HEK293 (cell line): ENCODE measurements around the gene OR52D1.

Experiments
- CTCF ChIA-PET: fragments of 350-600 bp; formaldehyde crosslinking; extraction: SDS; loops from one replicate; lab custom pipeline; 2021; ENCODE audit warnings: antibody characterized with exemption; lab: Yijun Ruan, JAX
- POLR2A ChIA-PET: fragments of 300-600 bp; formaldehyde crosslinking; extraction: SDS; loops from one replicate; lab custom pipeline; 2020; ENCODE audit warnings: antibody characterized with exemption, inconsistent platforms; lab: Yijun Ruan, JAX
- H3K27ac ChIP-seq: fragments of 200-500 bp; sonication (Bioruptor generic); 2 replicates; pipeline ENCODE4 v1.5.1; 2014; ENCODE audit warnings: low read depth, low read length, control low read depth, inconsistent platforms; ENCODE audit errors: extremely low read depth
- H3K36me3 ChIP-seq, 2 experiments: fragments of 200-500 bp in 1 of 2; sonication (Bioruptor generic) in 1 of 2; 1 replicate in 1 of 2; 2 replicates in 1 of 2; pipeline ENCODE4 v1.5.1; 2014 to 2017; ENCODE audit warnings: inconsistent platforms in 2 of 2, low read length in 2 of 2; ENCODE audit not compliant: control insufficient read depth in 2 of 2, insufficient read depth in 1 of 2
- H3K4me1 ChIP-seq: fragments of 200-500 bp; sonication (Bioruptor generic); 2 replicates; pipeline ENCODE4 v1.5.1; 2014; ENCODE audit warnings: mild to moderate bottlenecking, low read length, inconsistent platforms; ENCODE audit not compliant: control insufficient read depth, insufficient read depth
- H3K4me3 ChIP-seq: 2 replicates; pipeline ENCODE4 v1.5.1; 2011; ENCODE audit warnings: low read depth, mild to moderate bottlenecking, control low read depth, low read length, moderate library complexity
- H3K9me3 ChIP-seq: fragments of 200-500 bp; sonication (Bioruptor generic); 2 replicates; pipeline ENCODE4 v1.5.1; 2014; ENCODE audit warnings: low read depth, low read length, inconsistent platforms; ENCODE audit not compliant: control insufficient read depth, insufficient read depth
- EGR2 ChIP-seq: fragments of 450-650 bp; formaldehyde crosslinking; IDR thresholded peaks from 2 replicates; pipeline ENCODE4 v1.5.1; 2016; ENCODE audit warnings: low read depth, missing biosample characterization, missing genetic modification characterization
- IKZF3 ChIP-seq: fragments of 450-650 bp; IDR thresholded peaks from 2 replicates; pipeline ENCODE4 v1.5.0; 2018; ENCODE audit warnings: missing biosample characterization, mild to moderate bottlenecking, missing genetic modification characterization, moderate library complexity
- INSM2 ChIP-seq: fragments of 450-650 bp; formaldehyde crosslinking; IDR thresholded peaks from 2 replicates; pipeline ENCODE4 v1.5.1; 2016; ENCODE audit warnings: missing biosample characterization, missing genetic modification characterization
- KLF10 ChIP-seq: fragments of 450-650 bp; IDR thresholded peaks from 2 replicates; pipeline ENCODE4 v1.5.1; 2018; ENCODE audit warnings: missing biosample characterization, mild to moderate bottlenecking, missing genetic modification characterization
- PBX3 ChIP-seq: sonication (generic); formaldehyde crosslinking; IDR thresholded peaks from 2 replicates; pipeline ENCODE4 v1.8.1; 2022; ENCODE audit warnings: mild to moderate bottlenecking, moderate library complexity, missing genetic modification reagents
- SALL2 ChIP-seq: fragments of 450-650 bp; formaldehyde crosslinking; IDR thresholded peaks from 2 replicates; pipeline ENCODE4 v1.5.0; 2017; ENCODE audit warnings: missing biosample characterization, mild to moderate bottlenecking, missing genetic modification characterization, borderline replicate concordance
- WT1 ChIP-seq: fragments of 450-650 bp; formaldehyde crosslinking; IDR thresholded peaks from 2 replicates; pipeline ENCODE4 v1.5.1; 2016; ENCODE audit warnings: missing biosample characterization, missing genetic modification characterization
- ZBTB1 ChIP-seq: fragments of 450-650 bp; formaldehyde crosslinking; IDR thresholded peaks from 2 replicates; pipeline ENCODE4 v1.5.1; 2016; ENCODE audit warnings: missing biosample characterization, missing genetic modification characterization
- ZBTB17 ChIP-seq: fragments of 450-650 bp; formaldehyde crosslinking; IDR thresholded peaks from 2 replicates; pipeline ENCODE4 v1.5.1; 2016; ENCODE audit warnings: missing biosample characterization, missing genetic modification characterization
- ZBTB48 ChIP-seq: fragments of 450-650 bp; formaldehyde crosslinking; IDR thresholded peaks from 2 replicates; pipeline ENCODE4 v1.5.1; 2016; ENCODE audit warnings: missing biosample characterization, missing genetic modification characterization
- ZNF114 ChIP-seq: fragments of 450-650 bp; formaldehyde crosslinking; IDR thresholded peaks from 2 replicates; pipeline ENCODE4 v1.5.0; 2017; ENCODE audit warnings: missing biosample characterization, missing genetic modification characterization
- ZNF211 ChIP-seq: fragments of 450-650 bp; formaldehyde crosslinking; IDR thresholded peaks from 2 replicates; pipeline ENCODE4 v1.5.1; 2016; ENCODE audit warnings: low read depth, missing biosample characterization, missing genetic modification characterization
- ZNF248 ChIP-seq: fragments of 450-650 bp; formaldehyde crosslinking; IDR thresholded peaks from 2 replicates; pipeline ENCODE4 v1.5.1; 2017; ENCODE audit warnings: missing biosample characterization, missing genetic modification characterization
- ZNF324 ChIP-seq: fragments of 450-650 bp; formaldehyde crosslinking; IDR thresholded peaks from 2 replicates; pipeline ENCODE4 v1.5.1; 2016; ENCODE audit warnings: missing biosample characterization, missing genetic modification characterization
- ZNF391 ChIP-seq: fragments of 450-650 bp; formaldehyde crosslinking; IDR thresholded peaks from 2 replicates; pipeline ENCODE4 v1.5.1; 2016; ENCODE audit warnings: low read depth, missing biosample characterization, missing genetic modification characterization, borderline replicate concordance
- ZNF404 ChIP-seq: fragments of 450-650 bp; formaldehyde crosslinking; IDR thresholded peaks from 2 replicates; pipeline ENCODE4 v1.5.1; 2017; ENCODE audit warnings: missing biosample characterization, missing genetic modification characterization
- ZNF513 ChIP-seq: fragments of 450-650 bp; IDR thresholded peaks from 2 replicates; pipeline ENCODE4 v1.5.1; 2018; ENCODE audit warnings: missing biosample characterization, missing genetic modification characterization
- ZNF560 ChIP-seq: fragments of 450-650 bp; formaldehyde crosslinking; IDR thresholded peaks from 2 replicates; pipeline ENCODE4 v1.5.1; 2017; ENCODE audit warnings: missing biosample characterization, missing genetic modification characterization, borderline replicate concordance
- ZNF561 ChIP-seq: fragments of 450-650 bp; IDR thresholded peaks from 2 replicates; pipeline ENCODE4 v1.5.1; 2018; ENCODE audit warnings: missing biosample characterization, missing genetic modification characterization, borderline replicate concordance
- ZNF747 ChIP-seq: fragments of 450-650 bp; formaldehyde crosslinking; IDR thresholded peaks from 2 replicates; pipeline ENCODE4 v1.5.1; 2016; ENCODE audit warnings: missing biosample characterization, missing genetic modification characterization
- ZNF777 ChIP-seq: fragments of 450-650 bp; formaldehyde crosslinking; IDR thresholded peaks from 2 replicates; pipeline ENCODE4 v1.5.1; 2017; ENCODE audit warnings: missing biosample characterization, missing genetic modification characterization, borderline replicate concordance
- ZNF791 ChIP-seq: fragments of 450-650 bp; formaldehyde crosslinking; IDR thresholded peaks from 2 replicates; pipeline ENCODE4 v1.5.1; 2016; ENCODE audit warnings: missing biosample characterization, missing genetic modification characterization
- ZSCAN18 ChIP-seq: fragments of 450-650 bp; formaldehyde crosslinking; IDR thresholded peaks from 2 replicates; pipeline ENCODE4 v1.5.1; 2016; ENCODE audit warnings: missing biosample characterization, missing genetic modification characterization
- TF ChIP-seq, protein P1 (sequence below): fragments of 450-650 bp; formaldehyde crosslinking; IDR thresholded peaks from 2 replicates; pipeline ENCODE4 v1.5.1; 2016; ENCODE audit warnings: missing biosample characterization, missing genetic modification characterization
- TF ChIP-seq, protein P2 (sequence below): fragments of 450-650 bp; formaldehyde crosslinking; IDR thresholded peaks from 2 replicates; pipeline ENCODE4 v1.5.1; 2016; ENCODE audit warnings: missing biosample characterization, missing genetic modification characterization
- TF ChIP-seq, protein P3 (sequence below): fragments of 450-650 bp; formaldehyde crosslinking; IDR thresholded peaks from 2 replicates; pipeline ENCODE4 v1.5.1; 2017; ENCODE audit warnings: missing biosample characterization, missing genetic modification characterization

OR52D1 gene

DNA sequence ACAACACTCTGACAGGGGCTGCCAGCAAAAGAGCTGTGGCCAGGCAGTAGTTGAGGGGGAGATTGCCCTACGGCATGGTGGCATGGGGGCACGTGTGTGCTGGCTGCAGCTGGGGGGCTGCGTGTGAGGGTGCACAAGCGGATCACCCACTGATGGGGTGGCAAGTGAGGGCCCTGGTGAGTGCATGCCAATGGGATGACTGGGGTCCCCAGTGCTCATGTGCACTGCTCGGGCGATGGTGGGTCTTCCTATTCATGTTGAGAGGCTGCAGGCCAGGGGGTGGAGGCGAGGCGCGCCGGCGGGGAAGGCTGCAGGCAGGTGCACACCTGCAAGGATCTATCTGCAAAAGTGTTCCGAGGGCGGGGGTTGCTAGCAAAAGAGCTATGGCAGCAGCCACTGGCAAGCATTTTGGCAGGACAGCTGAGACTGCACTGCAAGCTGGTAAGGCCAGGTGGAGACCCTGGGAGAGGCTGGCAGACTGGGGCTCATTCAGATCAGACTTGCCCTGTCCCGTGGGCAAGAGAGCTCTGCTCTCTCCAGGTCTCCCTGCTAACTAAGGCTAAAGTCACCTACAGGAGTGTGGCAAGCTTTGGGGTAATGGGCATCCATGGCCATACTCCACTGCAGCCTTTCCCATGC is 27.4 kb upstream of the OR52D1 start (continued):
- no peak for TF ChIP-seq INSM2 (tag by site-specific recombination)
- no peak for TF ChIP-seq ZNF513
- TF ChIP-seq ZNF791 (tag by site-specific recombination), result no peak
- TF ChIP-seq, protein P1, sequence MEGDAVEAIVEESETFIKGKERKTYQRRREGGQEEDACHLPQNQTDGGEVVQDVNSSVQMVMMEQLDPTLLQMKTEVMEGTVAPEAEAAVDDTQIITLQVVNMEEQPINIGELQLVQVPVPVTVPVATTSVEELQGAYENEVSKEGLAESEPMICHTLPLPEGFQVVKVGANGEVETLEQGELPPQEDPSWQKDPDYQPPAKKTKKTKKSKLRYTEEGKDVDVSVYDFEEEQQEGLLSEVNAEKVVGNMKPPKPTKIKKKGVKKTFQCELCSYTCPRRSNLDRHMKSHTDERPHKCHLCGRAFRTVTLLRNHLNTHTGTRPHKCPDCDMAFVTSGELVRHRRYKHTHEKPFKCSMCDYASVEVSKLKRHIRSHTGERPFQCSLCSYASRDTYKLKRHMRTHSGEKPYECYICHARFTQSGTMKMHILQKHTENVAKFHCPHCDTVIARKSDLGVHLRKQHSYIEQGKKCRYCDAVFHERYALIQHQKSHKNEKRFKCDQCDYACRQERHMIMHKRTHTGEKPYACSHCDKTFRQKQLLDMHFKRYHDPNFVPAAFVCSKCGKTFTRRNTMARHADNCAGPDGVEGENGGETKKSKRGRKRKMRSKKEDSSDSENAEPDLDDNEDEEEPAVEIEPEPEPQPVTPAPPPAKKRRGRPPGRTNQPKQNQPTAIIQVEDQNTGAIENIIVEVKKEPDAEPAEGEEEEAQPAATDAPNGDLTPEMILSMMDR (tag by site-specific recombination), result no peak
- TF ChIP-seq ZNF747 (tag by site-specific recombination), result no peak
- TF ChIP-seq, protein P2, sequence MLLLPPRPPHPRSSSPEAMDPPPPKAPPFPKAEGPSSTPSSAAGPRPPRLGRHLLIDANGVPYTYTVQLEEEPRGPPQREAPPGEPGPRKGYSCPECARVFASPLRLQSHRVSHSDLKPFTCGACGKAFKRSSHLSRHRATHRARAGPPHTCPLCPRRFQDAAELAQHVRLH (tag by site-specific recombination), result no peak
- TF ChIP-seq, all 188 proteins: peak for 0

GRCh38 chr11:5467527-5467926 is 21.0 kb upstream of the OR52D1 start:
- ChIA-PET CTCF (interaction anchor here (0.7 to 1.4 kb wide), 2 partner anchors 9 to 282 kb away, joined by 3 to 5 read pairs; no protein-coding TSS in a partner anchor), POLR2A (no interaction called here)
- no peak overlapping the region for H3K4me3 ChIP-seq
- no peak overlapping the region for H3K27ac ChIP-seq
- no peak for TF ChIP-seq ZNF391 (tag by site-specific recombination)
- no peak for TF ChIP-seq PBX3 (CRISPR knock-in tag)
- TF ChIP-seq SALL2 (tag by site-specific recombination), result no peak
- TF ChIP-seq ZNF404 (tag by site-specific recombination), result no peak
- no peak for TF ChIP-seq ZNF561 (tag by site-specific recombination)
- TF ChIP-seq ZBTB17, result no peak
- TF ChIP-seq WT1, result no peak
- no peak for TF ChIP-seq ZNF248 (tag by site-specific recombination)
- no peak for TF ChIP-seq KLF10
- TF ChIP-seq, protein P3, sequence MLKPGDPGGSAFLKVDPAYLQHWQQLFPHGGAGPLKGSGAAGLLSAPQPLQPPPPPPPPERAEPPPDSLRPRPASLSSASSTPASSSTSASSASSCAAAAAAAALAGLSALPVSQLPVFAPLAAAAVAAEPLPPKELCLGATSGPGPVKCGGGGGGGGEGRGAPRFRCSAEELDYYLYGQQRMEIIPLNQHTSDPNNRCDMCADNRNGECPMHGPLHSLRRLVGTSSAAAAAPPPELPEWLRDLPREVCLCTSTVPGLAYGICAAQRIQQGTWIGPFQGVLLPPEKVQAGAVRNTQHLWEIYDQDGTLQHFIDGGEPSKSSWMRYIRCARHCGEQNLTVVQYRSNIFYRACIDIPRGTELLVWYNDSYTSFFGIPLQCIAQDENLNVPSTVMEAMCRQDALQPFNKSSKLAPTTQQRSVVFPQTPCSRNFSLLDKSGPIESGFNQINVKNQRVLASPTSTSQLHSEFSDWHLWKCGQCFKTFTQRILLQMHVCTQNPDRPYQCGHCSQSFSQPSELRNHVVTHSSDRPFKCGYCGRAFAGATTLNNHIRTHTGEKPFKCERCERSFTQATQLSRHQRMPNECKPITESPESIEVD (tag by site-specific recombination), result no peak
- no peak for TF ChIP-seq ZNF211
- no peak for TF ChIP-seq ZNF777 (tag by site-specific recombination)
- TF ChIP-seq ZNF114 (tag by site-specific recombination), result no peak
- TF ChIP-seq ZNF560, result no peak
- TF ChIP-seq ZNF324 (tag by site-specific recombination), result no peak
- no peak for TF ChIP-seq ZBTB48 (tag by site-specific recombination)
- no peak for TF ChIP-seq IKZF3 (tag by site-specific recombination)
- TF ChIP-seq ZBTB1 (tag by site-specific recombination), result no peak
- no peak for TF ChIP-seq EGR2 (tag by site-specific recombination)
- no peak for TF ChIP-seq ZSCAN18 (tag by site-specific recombination)
- H3K4me1 ChIP-seq, result no peaks in the 10 kb centered on the region
- H3K9me3 ChIP-seq, result no peaks in the 10 kb centered on the region
- H3K36me3 ChIP-seq, result no peaks in the 10 kb centered on the region
